DOHH2 (cell line): Measurements from ENCODE around the gene MYH7.

Source experiments
- H3F3A ChIP-seq: fragments of 200-600 bp; sonication (generic), shearing (Covaris generic); 2 replicates; pipeline ENCODE4 v1.6.0; 2016; ENCODE audit warnings: antibody characterized with exemption, mild to moderate bottlenecking; ENCODE audit not compliant: control insufficient read depth, insufficient read depth
- H3K27ac ChIP-seq: fragments of 200-600 bp; sonication (generic); 2 replicates; pipeline ENCODE4 v1.5.1; 2014; ENCODE audit warnings: low read depth, mild to moderate bottlenecking, low read length, moderate library complexity
- H3K27me3 ChIP-seq: fragments of 200-600 bp; sonication (generic); 2 replicates; pipeline ENCODE4 v1.6.1; 2014; ENCODE audit warnings: mild to moderate bottlenecking, low read length, mixed read lengths; ENCODE audit not compliant: control insufficient read depth
- H3K36me3 ChIP-seq: fragments of 200-600 bp; sonication (generic); 2 replicates; pipeline ENCODE4 v1.6.1; 2014; ENCODE audit warnings: mild to moderate bottlenecking, low read length, moderate library complexity, mixed read lengths; ENCODE audit not compliant: control insufficient read depth
- H3K4me1 ChIP-seq: fragments of 200-600 bp; sonication (generic); 2 replicates; pipeline ENCODE4 v1.6.1; 2014; ENCODE audit warnings: mild to moderate bottlenecking, low read length, mixed read lengths; ENCODE audit not compliant: control insufficient read depth
- H3K4me2 ChIP-seq: fragments of 200-600 bp; sonication (generic); 2 replicates; pipeline ENCODE4 v1.6.0; 2014; ENCODE audit warnings: mild to moderate bottlenecking, low read length, moderate library complexity
- H3K4me3 ChIP-seq: fragments of 200-600 bp; sonication (generic); 2 replicates; pipeline ENCODE4 v1.5.1; 2014; ENCODE audit warnings: mild to moderate bottlenecking, low read length, mixed read lengths
- H3K79me2 ChIP-seq: fragments of 200-600 bp; sonication (generic); 2 replicates; pipeline ENCODE4 v1.6.1; 2014; ENCODE audit warnings: mild to moderate bottlenecking, low read length, mixed read lengths; ENCODE audit not compliant: control insufficient read depth
- H3K9me2 ChIP-seq: fragments of 200-600 bp; sonication (generic); replicated peaks from 2 replicates; pipeline ENCODE4 v1.6.1; 2014; ENCODE audit warnings: mild to moderate bottlenecking, low read length, mixed read lengths; ENCODE audit not compliant: control insufficient read depth
- H3K9me3 ChIP-seq: fragments of 200-600 bp; sonication (generic); 2 replicates; pipeline ENCODE4 v1.6.1; 2014; ENCODE audit warnings: antibody characterized with exemption, low read length, mixed read lengths; ENCODE audit not compliant: control insufficient read depth, insufficient read depth
- H4K20me1 ChIP-seq: fragments of 200-600 bp; sonication (generic); 2 replicates; pipeline ENCODE4 v1.6.0; 2014; ENCODE audit warnings: low read depth, mild to moderate bottlenecking, antibody characterized with exemption, low read length, moderate library complexity; ENCODE audit not compliant: control insufficient read depth, insufficient read depth
- CTCF ChIP-seq: fragments of 200-600 bp; sonication (generic); IDR thresholded peaks from one replicate; pipeline ENCODE4 v1.5.1; 2014; ENCODE audit warnings: antibody characterized with exemption, mild to moderate bottlenecking, low read depth, low read length; ENCODE audit not compliant: poor library complexity, severe bottlenecking
- EZH2phosphoT487 ChIP-seq: fragments of 200-600 bp; sonication (generic); IDR thresholded peaks from 2 replicates; pipeline ENCODE4 v1.6.1; 2017; ENCODE audit warnings: borderline replicate concordance, mild to moderate bottlenecking, antibody characterized with exemption, low read length, moderate library complexity, mixed read lengths

Gene MYH7

DNA sequence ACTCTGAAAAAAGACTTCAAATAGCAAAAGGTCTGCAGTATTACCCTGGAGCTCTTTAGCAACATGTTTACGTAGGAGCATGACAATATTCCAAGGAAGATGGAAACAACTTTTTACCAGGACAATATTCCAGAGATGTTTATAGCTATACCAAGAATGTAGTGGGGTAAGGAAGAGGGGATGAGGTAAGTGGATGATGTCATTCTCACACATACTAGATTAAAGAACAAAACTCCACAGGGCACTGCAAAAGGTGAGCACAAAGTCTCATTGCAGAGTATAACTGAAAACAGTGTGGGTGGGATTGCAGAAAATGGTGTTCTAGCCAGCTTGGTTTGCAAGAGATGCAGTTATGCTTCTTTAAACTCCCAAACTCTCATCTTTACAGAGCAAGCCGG lies 50.2 kb downstream of the MYH7 start:
- no peak overlapping the region for H3K27ac ChIP-seq
- no peaks in the 10 kb centered on the region for H3K36me3 ChIP-seq
- TF ChIP-seq CTCF = no peak
- no peak for TF ChIP-seq EZH2phosphoT487
- no peaks in the 10 kb centered on the region for H4K20me1 ChIP-seq
- no peak overlapping the region for H3K4me2 ChIP-seq
- H3F3A ChIP-seq = no peaks in the 10 kb centered on the region
- H3K4me1 ChIP-seq = no peaks in the 10 kb centered on the region
- no peaks in the 10 kb centered on the region for H3K9me3 ChIP-seq
- H3K79me2 ChIP-seq = no peaks in the 10 kb centered on the region
- no peaks in the 10 kb centered on the region for H3K27me3 ChIP-seq
- H3K4me3 ChIP-seq = no peak overlapping the region
- no peaks in the 10 kb centered on the region for H3K9me2 ChIP-seq

GRCh38 chr14:23384364-23385080 lies 50.9 kb downstream of the MYH7 start:
- H3K4me2 ChIP-seq = no peak overlapping the region
- TF ChIP-seq CTCF (no peak), EZH2phosphoT487 (no peak)
- H3K4me1 ChIP-seq = no peaks in the 10 kb centered on the region
- H3K9me3 ChIP-seq = no peaks in the 10 kb centered on the region
- no peaks in the 10 kb centered on the region for H3K79me2 ChIP-seq
- H3K27ac ChIP-seq = no peak overlapping the region
- no peaks in the 10 kb centered on the region for H3K36me3 ChIP-seq
- no peaks in the 10 kb centered on the region for H3K9me2 ChIP-seq
- no peak overlapping the region for H3K4me3 ChIP-seq
- H4K20me1 ChIP-seq = no peaks in the 10 kb centered on the region
- no peaks in the 10 kb centered on the region for H3K27me3 ChIP-seq
- no peaks in the 10 kb centered on the region for H3F3A ChIP-seq

DNA sequence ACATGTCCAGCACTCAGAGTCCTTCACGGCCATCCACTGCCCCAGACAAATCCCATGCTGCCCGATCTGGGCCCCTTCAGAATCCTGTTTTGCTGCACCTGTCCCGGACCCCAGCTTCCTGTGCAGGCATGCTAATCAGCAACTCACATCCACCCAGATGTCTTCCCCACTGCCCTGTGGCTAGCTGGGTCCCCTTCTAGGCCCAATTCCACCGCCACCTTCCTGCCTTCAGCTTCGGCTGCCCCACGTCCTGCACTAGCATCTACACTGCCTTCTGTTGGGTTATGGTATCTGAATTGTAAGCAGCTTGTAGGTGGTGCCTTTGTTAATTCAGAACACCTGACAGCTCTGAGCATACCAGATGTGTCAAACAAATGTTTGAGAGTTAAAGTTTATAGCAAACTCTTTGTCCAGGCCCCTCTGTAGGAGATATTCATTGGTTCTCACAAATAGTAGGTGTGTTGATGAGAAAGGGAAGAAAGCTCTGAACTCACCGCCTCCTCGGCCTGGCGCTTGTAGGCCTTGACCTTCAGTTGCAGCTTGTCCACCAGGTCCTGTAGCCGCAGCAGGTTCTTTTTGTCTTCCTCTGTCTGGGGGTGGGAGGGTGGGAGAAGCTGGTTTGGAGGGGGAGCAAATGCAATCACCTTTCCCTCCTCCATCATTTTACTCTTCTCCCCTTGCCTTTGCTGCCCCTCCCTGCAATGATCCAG lies 52.6 kb downstream of the MYH7 start:
- H3K36me3 ChIP-seq = no peaks in the 10 kb centered on the region
- H3F3A ChIP-seq = no peaks in the 10 kb centered on the region
- H3K4me1 ChIP-seq = no peaks in the 10 kb centered on the region
- TF ChIP-seq EZH2phosphoT487 = no peak
- H3K9me2 ChIP-seq = no peaks in the 10 kb centered on the region
- H3K9me3 ChIP-seq = no peaks in the 10 kb centered on the region
- H3K27ac ChIP-seq = no peak overlapping the region
- H3K79me2 ChIP-seq = no peaks in the 10 kb centered on the region
- no peak overlapping the region for H3K4me3 ChIP-seq
- no peaks in the 10 kb centered on the region for H4K20me1 ChIP-seq
- H3K4me2 ChIP-seq = no peak overlapping the region
- H3K27me3 ChIP-seq = no peaks in the 10 kb centered on the region

GRCh38 chr14:23382276-23382675 lies 53.2 kb downstream of the MYH7 start:
- no peak overlapping the region for H3K4me3 ChIP-seq
- no peaks in the 10 kb centered on the region for H4K20me1 ChIP-seq
- no peaks in the 10 kb centered on the region for H3K36me3 ChIP-seq
- TF ChIP-seq CTCF = no peak
- no peak for TF ChIP-seq EZH2phosphoT487
- no peaks in the 10 kb centered on the region for H3K4me1 ChIP-seq
- H3K27ac ChIP-seq = no peak overlapping the region
- no peak overlapping the region for H3K4me2 ChIP-seq
- no peaks in the 10 kb centered on the region for H3K79me2 ChIP-seq
- no peaks in the 10 kb centered on the region for H3F3A ChIP-seq
- H3K27me3 ChIP-seq = 0 out of 2 replicates have a peak, but pooled peaks cover 2% of the 10 kb centered on the region
- no peaks in the 10 kb centered on the region for H3K9me2 ChIP-seq
- H3K9me3 ChIP-seq = no peaks in the 10 kb centered on the region
